T-helper 22 cell (primary cell): ENCODE data around the gene USP43.

ENCODE experiments used
- DNase-seq: peaks from one replicate; pipeline ENCODE4 v3.0.0-alpha.2; 2020; ENCODE audit warnings: low read depth

Gene USP43

GRCh38 chr17:9707948-9708347, 62.6 kb downstream of the USP43 start:
- DNase-seq, result no peak

- DNase-seq, result no peak
Measured at GRCh38 chr17:9714801-9715200, 69.5 kb downstream of the USP43 start.

GRCh38 chr17:9715503-9716016, 70.2 kb downstream of the USP43 start:
- DNase-seq, result no peak

GRCh38 chr17:9725575-9725974, 80.3 kb downstream of the USP43 start:
- no peak for DNase-seq

GRCh38 chr17:9726291-9726690, 81.0 kb downstream of the USP43 start:
- DNase-seq, result no peak

- no peak for DNase-seq
Measured at GRCh38 chr17:9728005-9728404, 82.7 kb downstream of the USP43 start.

- no peak for DNase-seq
Measured at GRCh38 chr17:9728564-9728963, 83.2 kb downstream of the USP43 start.

GRCh38 chr17:9729034-9729650, 83.8 kb downstream of the USP43 start:
- DNase-seq, result no peak

GRCh38 chr17:9729735-9730420, 84.6 kb downstream of the USP43 start:
- no peak for DNase-seq

- no peak for DNase-seq
Measured at GRCh38 chr17:9750524-9750923, 105.2 kb downstream of the USP43 start.

GRCh38 chr17:9755083-9755482, 109.8 kb downstream of the USP43 start:
- no peak for DNase-seq

GRCh38 chr17:9760266-9760665, 114.9 kb downstream of the USP43 start:
- no peak for DNase-seq

GRCh38 chr17:9763643-9764042, 118.3 kb downstream of the USP43 start:
- no peak for DNase-seq

GRCh38 chr17:9765322-9765721, 120.0 kb downstream of the USP43 start:
- DNase-seq, result no peak

- no peak for DNase-seq
Measured at GRCh38 chr17:9766970-9767369, 121.7 kb downstream of the USP43 start.

- DNase-seq, result no peak
Measured at GRCh38 chr17:9767432-9767991, 122.2 kb downstream of the USP43 start.

GRCh38 chr17:9768381-9768934, 123.1 kb downstream of the USP43 start:
- no peak for DNase-seq

- DNase-seq, result no peak
Measured at GRCh38 chr17:9769036-9769695, 123.8 kb downstream of the USP43 start.

GRCh38 chr17:9771465-9771864, 126.1 kb downstream of the USP43 start:
- no peak for DNase-seq

GRCh38 chr17:9772658-9773057, 127.3 kb downstream of the USP43 start:
- no peak for DNase-seq

- DNase-seq, result no peak
Measured at GRCh38 chr17:9776911-9777310, 131.6 kb downstream of the USP43 start.
